ENCODE results near the gene DDAH2.

DNA sequence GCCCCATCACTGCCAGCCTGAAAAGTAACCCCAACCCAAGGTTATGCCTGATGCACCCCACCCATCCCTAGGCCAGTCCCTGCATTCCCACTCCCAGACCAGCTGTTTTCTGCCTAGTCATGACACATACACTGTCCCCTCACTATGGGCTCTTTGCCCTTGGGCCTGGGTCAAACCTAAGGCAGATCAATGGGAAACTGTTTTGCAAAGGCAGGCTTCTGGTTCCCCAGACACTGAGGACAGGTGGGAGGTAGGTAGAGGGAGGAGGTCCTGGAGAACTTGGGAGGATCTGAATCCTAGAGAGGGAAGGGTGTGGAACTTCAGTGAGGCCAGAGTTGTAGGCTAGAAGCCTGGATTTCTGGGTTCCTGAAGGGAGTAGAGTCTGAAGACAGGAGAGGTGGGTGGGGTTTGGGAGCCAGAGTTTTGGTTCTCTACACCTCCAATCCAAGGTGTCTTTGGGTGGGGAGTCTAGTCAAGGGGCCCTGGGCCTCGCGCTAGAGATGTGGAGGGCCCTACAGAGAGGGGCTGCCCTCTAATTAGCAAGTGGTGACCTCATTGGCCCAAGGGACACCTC lies 5.2 kb upstream of the DDAH2 start:
- TF ChIP-seq, protein P1, sequence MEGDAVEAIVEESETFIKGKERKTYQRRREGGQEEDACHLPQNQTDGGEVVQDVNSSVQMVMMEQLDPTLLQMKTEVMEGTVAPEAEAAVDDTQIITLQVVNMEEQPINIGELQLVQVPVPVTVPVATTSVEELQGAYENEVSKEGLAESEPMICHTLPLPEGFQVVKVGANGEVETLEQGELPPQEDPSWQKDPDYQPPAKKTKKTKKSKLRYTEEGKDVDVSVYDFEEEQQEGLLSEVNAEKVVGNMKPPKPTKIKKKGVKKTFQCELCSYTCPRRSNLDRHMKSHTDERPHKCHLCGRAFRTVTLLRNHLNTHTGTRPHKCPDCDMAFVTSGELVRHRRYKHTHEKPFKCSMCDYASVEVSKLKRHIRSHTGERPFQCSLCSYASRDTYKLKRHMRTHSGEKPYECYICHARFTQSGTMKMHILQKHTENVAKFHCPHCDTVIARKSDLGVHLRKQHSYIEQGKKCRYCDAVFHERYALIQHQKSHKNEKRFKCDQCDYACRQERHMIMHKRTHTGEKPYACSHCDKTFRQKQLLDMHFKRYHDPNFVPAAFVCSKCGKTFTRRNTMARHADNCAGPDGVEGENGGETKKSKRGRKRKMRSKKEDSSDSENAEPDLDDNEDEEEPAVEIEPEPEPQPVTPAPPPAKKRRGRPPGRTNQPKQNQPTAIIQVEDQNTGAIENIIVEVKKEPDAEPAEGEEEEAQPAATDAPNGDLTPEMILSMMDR (conservative IDR thresholded peaks at IDR 0.05; ENCODE audit: low read depth, low read length), result no peak
- TF ChIP-seq EZH2 (IDR thresholded peaks at IDR 0.05; ENCODE audit: borderline replicate concordance, low read depth, low read length, poor library complexity, severe bottlenecking), result no peak

Measured in A673 (cell line).